Measurements from ENCODE around the gene FMNL2.

- TF ChIP-seq, protein P1, sequence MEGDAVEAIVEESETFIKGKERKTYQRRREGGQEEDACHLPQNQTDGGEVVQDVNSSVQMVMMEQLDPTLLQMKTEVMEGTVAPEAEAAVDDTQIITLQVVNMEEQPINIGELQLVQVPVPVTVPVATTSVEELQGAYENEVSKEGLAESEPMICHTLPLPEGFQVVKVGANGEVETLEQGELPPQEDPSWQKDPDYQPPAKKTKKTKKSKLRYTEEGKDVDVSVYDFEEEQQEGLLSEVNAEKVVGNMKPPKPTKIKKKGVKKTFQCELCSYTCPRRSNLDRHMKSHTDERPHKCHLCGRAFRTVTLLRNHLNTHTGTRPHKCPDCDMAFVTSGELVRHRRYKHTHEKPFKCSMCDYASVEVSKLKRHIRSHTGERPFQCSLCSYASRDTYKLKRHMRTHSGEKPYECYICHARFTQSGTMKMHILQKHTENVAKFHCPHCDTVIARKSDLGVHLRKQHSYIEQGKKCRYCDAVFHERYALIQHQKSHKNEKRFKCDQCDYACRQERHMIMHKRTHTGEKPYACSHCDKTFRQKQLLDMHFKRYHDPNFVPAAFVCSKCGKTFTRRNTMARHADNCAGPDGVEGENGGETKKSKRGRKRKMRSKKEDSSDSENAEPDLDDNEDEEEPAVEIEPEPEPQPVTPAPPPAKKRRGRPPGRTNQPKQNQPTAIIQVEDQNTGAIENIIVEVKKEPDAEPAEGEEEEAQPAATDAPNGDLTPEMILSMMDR (IDR thresholded peaks at IDR 0.05), result no peak
- TF ChIP-seq ZFX (IDR thresholded peaks at IDR 0.05; ENCODE audit: borderline replicate concordance), result no peak
These were observed 287.2 kb downstream of the FMNL2 start for GRCh38 chr2:152622219-152622618.
